Measurements from ENCODE around the gene NPTX2. TPM values are rescaled to one million over a fixed set of nuclear protein-coding genes. Genes with fewer than 3 reads are reported as not detected.

NPTX2 gene
- total and polyA plus RNA-seq, 2 experiments from 2014 or later, result 8.2 to 24.1 TPM

- H3K27ac Mint-ChIP-seq, result no peak overlapping the region
- no peak overlapping the region for H3K4me2 ChIP-seq
- no peaks in the 10 kb centered on the region for H3K27me3 ChIP-seq (ENCODE audit: insufficient read depth)
- TF ChIP-seq REST (IDR thresholded peaks at IDR 0.05; ENCODE audit: unreplicated experiment) (no peak), EZH2phosphoT487 (IDR thresholded peaks at IDR 0.05; ENCODE audit: unreplicated experiment) (no peak), CREB1 (CRISPR knock-in tag; IDR thresholded peaks at IDR 0.05; ENCODE audit: low read depth) (no peak), EZH2 (IDR thresholded peaks at IDR 0.05; ENCODE audit: low read depth, unreplicated experiment) (no peak), POLR2AphosphoS5 (IDR thresholded peaks at IDR 0.05; ENCODE audit: low read depth) (no peak), STAT1 (IDR thresholded peaks at IDR 0.05; ENCODE audit: unreplicated experiment) (no peak), ZNF114 (CRISPR knock-in tag; IDR thresholded peaks at IDR 0.05) (no peak), JUNB (IDR thresholded peaks at IDR 0.05; ENCODE audit: unreplicated experiment) (no peak), ETS1 (IDR thresholded peaks at IDR 0.05) (no peak), NANOG (IDR thresholded peaks at IDR 0.05; ENCODE audit: borderline replicate concordance) (no peak), ZNF331 (CRISPR knock-in tag; IDR thresholded peaks at IDR 0.05; ENCODE audit: low read depth) (no peak)
- TF ChIP-seq, protein P1, sequence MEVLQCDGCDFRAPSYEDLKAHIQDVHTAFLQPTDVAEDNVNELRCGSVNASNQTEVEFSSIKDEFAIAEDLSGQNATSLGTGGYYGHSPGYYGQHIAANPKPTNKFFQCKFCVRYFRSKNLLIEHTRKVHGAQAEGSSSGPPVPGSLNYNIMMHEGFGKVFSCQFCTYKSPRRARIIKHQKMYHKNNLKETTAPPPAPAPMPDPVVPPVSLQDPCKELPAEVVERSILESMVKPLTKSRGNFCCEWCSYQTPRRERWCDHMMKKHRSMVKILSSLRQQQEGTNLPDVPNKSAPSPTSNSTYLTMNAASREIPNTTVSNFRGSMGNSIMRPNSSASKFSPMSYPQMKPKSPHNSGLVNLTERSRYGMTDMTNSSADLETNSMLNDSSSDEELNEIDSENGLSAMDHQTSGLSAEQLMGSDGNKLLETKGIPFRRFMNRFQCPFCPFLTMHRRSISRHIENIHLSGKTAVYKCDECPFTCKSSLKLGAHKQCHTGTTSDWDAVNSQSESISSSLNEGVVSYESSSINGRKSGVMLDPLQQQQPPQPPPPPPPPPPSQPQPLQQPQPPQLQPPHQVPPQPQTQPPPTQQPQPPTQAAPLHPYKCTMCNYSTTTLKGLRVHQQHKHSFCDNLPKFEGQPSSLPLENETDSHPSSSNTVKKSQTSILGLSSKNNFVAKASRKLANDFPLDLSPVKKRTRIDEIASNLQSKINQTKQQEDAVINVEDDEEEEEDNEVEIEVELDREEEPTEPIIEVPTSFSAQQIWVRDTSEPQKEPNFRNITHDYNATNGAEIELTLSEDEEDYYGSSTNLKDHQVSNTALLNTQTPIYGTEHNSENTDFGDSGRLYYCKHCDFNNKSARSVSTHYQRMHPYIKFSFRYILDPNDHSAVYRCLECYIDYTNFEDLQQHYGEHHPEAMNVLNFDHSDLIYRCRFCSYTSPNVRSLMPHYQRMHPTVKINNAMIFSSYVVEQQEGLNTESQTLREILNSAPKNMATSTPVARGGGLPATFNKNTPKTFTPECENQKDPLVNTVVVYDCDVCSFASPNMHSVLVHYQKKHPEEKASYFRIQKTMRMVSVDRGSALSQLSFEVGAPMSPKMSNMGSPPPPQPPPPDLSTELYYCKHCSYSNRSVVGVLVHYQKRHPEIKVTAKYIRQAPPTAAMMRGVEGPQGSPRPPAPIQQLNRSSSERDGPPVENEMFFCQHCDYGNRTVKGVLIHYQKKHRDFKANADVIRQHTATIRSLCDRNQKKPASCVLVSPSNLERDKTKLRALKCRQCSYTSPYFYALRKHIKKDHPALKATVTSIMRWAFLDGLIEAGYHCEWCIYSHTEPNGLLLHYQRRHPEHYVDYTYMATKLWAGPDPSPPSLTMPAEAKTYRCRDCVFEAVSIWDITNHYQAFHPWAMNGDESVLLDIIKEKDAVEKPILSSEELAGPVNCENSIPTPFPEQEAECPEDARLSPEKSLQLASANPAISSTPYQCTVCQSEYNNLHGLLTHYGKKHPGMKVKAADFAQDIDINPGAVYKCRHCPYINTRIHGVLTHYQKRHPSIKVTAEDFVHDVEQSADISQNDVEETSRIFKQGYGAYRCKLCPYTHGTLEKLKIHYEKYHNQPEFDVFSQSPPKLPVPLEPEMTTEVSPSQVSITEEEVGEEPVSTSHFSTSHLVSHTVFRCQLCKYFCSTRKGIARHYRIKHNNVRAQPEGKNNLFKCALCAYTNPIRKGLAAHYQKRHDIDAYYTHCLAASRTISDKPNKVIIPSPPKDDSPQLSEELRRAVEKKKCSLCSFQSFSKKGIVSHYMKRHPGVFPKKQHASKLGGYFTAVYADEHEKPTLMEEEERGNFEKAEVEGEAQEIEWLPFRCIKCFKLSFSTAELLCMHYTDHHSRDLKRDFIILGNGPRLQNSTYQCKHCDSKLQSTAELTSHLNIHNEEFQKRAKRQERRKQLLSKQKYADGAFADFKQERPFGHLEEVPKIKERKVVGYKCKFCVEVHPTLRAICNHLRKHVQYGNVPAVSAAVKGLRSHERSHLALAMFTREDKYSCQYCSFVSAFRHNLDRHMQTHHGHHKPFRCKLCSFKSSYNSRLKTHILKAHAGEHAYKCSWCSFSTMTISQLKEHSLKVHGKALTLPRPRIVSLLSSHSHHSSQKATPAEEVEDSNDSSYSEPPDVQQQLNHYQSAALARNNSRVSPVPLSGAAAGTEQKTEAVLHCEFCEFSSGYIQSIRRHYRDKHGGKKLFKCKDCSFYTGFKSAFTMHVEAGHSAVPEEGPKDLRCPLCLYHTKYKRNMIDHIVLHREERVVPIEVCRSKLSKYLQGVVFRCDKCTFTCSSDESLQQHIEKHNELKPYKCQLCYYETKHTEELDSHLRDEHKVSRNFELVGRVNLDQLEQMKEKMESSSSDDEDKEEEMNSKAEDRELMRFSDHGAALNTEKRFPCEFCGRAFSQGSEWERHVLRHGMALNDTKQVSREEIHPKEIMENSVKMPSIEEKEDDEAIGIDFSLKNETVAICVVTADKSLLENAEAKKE (CRISPR knock-in tag; IDR thresholded peaks at IDR 0.05), result no peak
- TF ChIP-seq, protein P2, sequence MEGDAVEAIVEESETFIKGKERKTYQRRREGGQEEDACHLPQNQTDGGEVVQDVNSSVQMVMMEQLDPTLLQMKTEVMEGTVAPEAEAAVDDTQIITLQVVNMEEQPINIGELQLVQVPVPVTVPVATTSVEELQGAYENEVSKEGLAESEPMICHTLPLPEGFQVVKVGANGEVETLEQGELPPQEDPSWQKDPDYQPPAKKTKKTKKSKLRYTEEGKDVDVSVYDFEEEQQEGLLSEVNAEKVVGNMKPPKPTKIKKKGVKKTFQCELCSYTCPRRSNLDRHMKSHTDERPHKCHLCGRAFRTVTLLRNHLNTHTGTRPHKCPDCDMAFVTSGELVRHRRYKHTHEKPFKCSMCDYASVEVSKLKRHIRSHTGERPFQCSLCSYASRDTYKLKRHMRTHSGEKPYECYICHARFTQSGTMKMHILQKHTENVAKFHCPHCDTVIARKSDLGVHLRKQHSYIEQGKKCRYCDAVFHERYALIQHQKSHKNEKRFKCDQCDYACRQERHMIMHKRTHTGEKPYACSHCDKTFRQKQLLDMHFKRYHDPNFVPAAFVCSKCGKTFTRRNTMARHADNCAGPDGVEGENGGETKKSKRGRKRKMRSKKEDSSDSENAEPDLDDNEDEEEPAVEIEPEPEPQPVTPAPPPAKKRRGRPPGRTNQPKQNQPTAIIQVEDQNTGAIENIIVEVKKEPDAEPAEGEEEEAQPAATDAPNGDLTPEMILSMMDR (conservative IDR thresholded peaks at IDR 0.05; ENCODE audit: low read depth in 2 of 2), result no peak
- H3K4me1 ChIP-seq (ENCODE audit: insufficient read depth), result no peaks in the 10 kb centered on the region
- no peaks in the 10 kb centered on the region for H3K4me1 Mint-ChIP-seq
- H3K79me2 ChIP-seq (replicated peaks; ENCODE audit: insufficient read depth), result no peaks in the 10 kb centered on the region
- H3K36me3 Mint-ChIP-seq (ENCODE audit: low read depth), result 0 out of 3 replicates have a peak, but pooled peaks cover 4% of the 10 kb centered on the region
- DNase-seq (ENCODE audit: low spot score) (no peak), ATAC-seq (no peak)
- H3K9me2 ChIP-seq (ENCODE audit: insufficient read depth), result no peaks in the 10 kb centered on the region
- no peak overlapping the region for H3K27ac ChIP-seq (ENCODE audit: low read depth)
- no peak overlapping the region for H3K4me3 Mint-ChIP-seq
- H3K36me3 ChIP-seq (ENCODE audit: insufficient read depth), result no peaks in the 10 kb centered on the region
- no peak overlapping the region for H3K4me3 ChIP-seq
- H3K9me3 Mint-ChIP-seq, result peaks cover 14% of the 10 kb centered on the region
- no peak overlapping the region for H2AFZ ChIP-seq
- H3K27me3 Mint-ChIP-seq (ENCODE audit: insufficient read depth, low read depth, poor library complexity), result peaks cover 8% of the 10 kb centered on the region
- no peaks in the 10 kb centered on the region for H3F3A ChIP-seq (replicated peaks; ENCODE audit: low read depth)
- no peaks in the 10 kb centered on the region for H4K20me1 ChIP-seq (replicated peaks; ENCODE audit: insufficient read depth)
Measured at GRCh38 chr7:98638853-98639252, 21.8 kb downstream of the NPTX2 start.

All from GM23338 (cell line).